Pancreas (tissue), 10 donors: ENCODE results near the gene KRT84. TPM values are rescaled to one million over a fixed set of nuclear protein-coding genes. Genes with fewer than 3 reads are reported as not detected.
A peak's percentile ranks its signal among the peaks of the same experiment; 100 is the strongest.

ENCODE experiments used
- ATAC-seq, 4 donors: fragments of 200-7000 bp; cut with Tn5 transposase; one replicate each; pipeline versions ENCODE4 v1.8.0 to v1.9.1; 2020; ENCODE audit warnings: mild to moderate bottlenecking in 4 of 4, moderate library complexity in 4 of 4
- DNase-seq, 6 donors: peaks; one replicate each; pipeline ENCODE4 v3.0.0-alpha.2; 2020
- FAIRE-seq: peaks from 2 replicates; lab custom pipeline; 2012; peaks lifted over from hg19 to GRCh38; lab: Jason Lieb, UNC
- H3K27ac ChIP-seq, 4 donors: fragments of 200-600 bp; sonication (generic); 1 replicate in 3 of 4; 2 replicates in 1 of 4; pipeline versions ENCODE4 v1.5.0 to v1.8.0; 2020
- H3K27me3 ChIP-seq, 4 donors: fragments of 200-600 bp; one replicate each; pipeline ENCODE4 v1.8.0; 2021
- H3K36me3 ChIP-seq, 3 donors: fragments of 200-600 bp; sonication (generic) in 1 of 3; one replicate each; pipeline versions ENCODE4 v1.5.0 to v1.8.0; 2020 to 2021
- H3K4me1 ChIP-seq, 3 donors: fragments of 200-600 bp; one replicate each; pipeline ENCODE4 v1.8.0; 2021
- H3K4me3 ChIP-seq, 4 donors: fragments of 200-600 bp; sonication (generic) in 2 of 4; one replicate each; pipeline versions ENCODE4 v1.5.0 to v1.8.0; 2020 to 2021
- H3K9me3 ChIP-seq, 4 donors: fragments of 200-600 bp; one replicate each; pipeline ENCODE4 v1.8.0; 2021
- CTCF ChIP-seq, 4 donors: fragments of 200-600 bp; sonication (generic) in 3 of 4; IDR thresholded peaks; one replicate each; pipeline versions ENCODE4 v1.5.0 to v1.8.0; 2021; ENCODE audit warnings: antibody characterized with exemption in 4 of 4
- WGBS, 2 donors: extraction: QIAGEN DNeasy Blood & Tissue Kit; methylation state at CpG; one replicate each; pipeline ENCODE4 v1.1.7; 2013; 5-methylcytosine and 5-hydroxymethylcytosine counted together
- intact Hi-C, 3 donors: fragments of 100-400 bp; cut with DNase I; formaldehyde crosslinking; loops; one replicate each; pipeline versions ENCODE4 v1.11.1 to v1.14.2; 2022
- polyA plus RNA-seq, 2 donors: library from polyadenylated mRNA; stranded (reverse); fragments of 200-250 nt; gene quantifications; one replicate each; pipeline ENCODE4 v1.2.3, GENCODE V29; 2013
- total RNA-seq, 6 donors: library from RNA; stranded (reverse); fragmentation: NEBNext Ultra II Directional in 4 of 6; extraction: Animal tissue kit (Norgen Biotek cat#: 25700) in 4 of 6; gene quantifications; one replicate each; pipeline versions ENCODE4 v1.2.1 to v1.2.4, GENCODE V29; 2021 to 2023
- donor health status: healthy with polysubstance abuse.
- donor health status: DM: no; HTN: no; CAD: no; lungs with moderate emphysema.
- donor health status: DM: no; HTN: no; CAD: no.
- donor health status: control.
- donor health status: control.
- donor health status: Bipolar disorder and iron deficiency.
- donor health status: DM: yes; HTN: yes; CAD: no.
- donor health status: DM: no; HTN: no; CAD: no.
- donor health status: DM: no; HTN: no; CAD: no.
- donor health status: DM: yes; HTN: yes; CAD: no.

KRT84 gene
- total and polyA plus RNA-seq, 8 donors: not detected

GRCh38 chr12:52351196-52352059 lies 34.0 kb downstream of the KRT84 start:
- peak; percentile 20 to 65 (median 46) for ATAC-seq
- TF ChIP-seq CTCF (IDR thresholded peaks at IDR 0.05): no peak
- intact Hi-C loops: no loop called here
- Histone ChIP-seq H3K27me3 (no peaks in the 10 kb centered on the region), H3K4me1 (peaks cover 8 to 15% (median 12%) of the 10 kb centered on the region in 3 donors), H3K4me3 (no peak overlapping the region), H3K9me3 (no peaks in the 10 kb centered on the region), H3K27ac (no peak overlapping the region), H3K36me3 (no peaks in the 10 kb centered on the region)
- no peak for FAIRE-seq
- 21% methylated on average over 9 of the region's 9 CpGs for WGBS, 2 donors
- DNase-seq: peak in 4 of 6 donors; percentile 39 to 83 (median 68)

GRCh38 chr12:52350786-52351185 lies 34.7 kb downstream of the KRT84 start:
- Histone ChIP-seq H3K9me3 (no peaks in the 10 kb centered on the region), H3K4me1 (peaks cover 14 to 21% (median 19%) of the 10 kb centered on the region in 3 donors), H3K36me3 (no peaks in the 10 kb centered on the region), H3K27ac (no peak overlapping the region), H3K4me3 (no peak overlapping the region), H3K27me3 (no peaks in the 10 kb centered on the region)
- WGBS, 2 donors: 95 to 99% methylated on average over 5 of the region's 5 CpGs
- TF ChIP-seq CTCF (IDR thresholded peaks at IDR 0.05): no peak
- FAIRE-seq (no peak), ATAC-seq (no peak), DNase-seq (no peak)
- intact Hi-C loops: no loop called here

- FAIRE-seq: no peak
- Histone ChIP-seq H3K9me3 (no peaks in the 10 kb centered on the region), H3K27me3 (no peaks in the 10 kb centered on the region), H3K4me1 (peaks cover 17 to 23% (median 19%) of the 10 kb centered on the region in 3 donors), H3K4me3 (no peak overlapping the region), H3K36me3 (no peaks in the 10 kb centered on the region), H3K27ac (no peak overlapping the region)
- intact Hi-C loops: no loop called here
- no peak for TF ChIP-seq CTCF (IDR thresholded peaks at IDR 0.05)
- no peak for ATAC-seq
- 89 to 91% methylated on average over 8 of the region's 8 CpGs for WGBS, 2 donors
- no peak for DNase-seq
These were observed 35.3 kb downstream of the KRT84 start for GRCh38 chr12:52350021-52350620.

GRCh38 chr12:52349196-52349595 lies 36.3 kb downstream of the KRT84 start:
- TF ChIP-seq CTCF (IDR thresholded peaks at IDR 0.05): no peak
- WGBS, 2 donors: 76 to 79% methylated on average over 6 of the region's 6 CpGs
- DNase-seq (no peak), ATAC-seq (no peak), FAIRE-seq (no peak)
- Histone ChIP-seq H3K27ac (no peak overlapping the region), H3K36me3 (no peaks in the 10 kb centered on the region), H3K4me1 (peaks cover 19 to 23% (median 22%) of the 10 kb centered on the region in 3 donors), H3K9me3 (no peaks in the 10 kb centered on the region), H3K27me3 (no peaks in the 10 kb centered on the region), H3K4me3 (no peak overlapping the region)
- intact Hi-C loops: no loop called here
